Spleen (tissue), 7 donors: Measurements from ENCODE around the gene ESYT2.

Experiments used
- CTCF ChIP-seq, 11 experiments: fragments of 200-600 bp in 7 of 11; fragments of 450-650 bp in 4 of 11; sonication (generic) in 4 of 11; IDR thresholded peaks in 8 of 11; conservative IDR thresholded peaks in 3 of 11; 1 replicate in 7 of 11; 2 replicates in 4 of 11; pipeline versions ENCODE4 v1.4.0 to v1.8.0; 2016 to 2021; ENCODE audit warnings: antibody characterized with exemption in 11 of 11, inconsistent platforms in 4 of 11, mild to moderate bottlenecking in 1 of 11
- POLR2A ChIP-seq, 3 donors: fragments of 450-650 bp; IDR thresholded peaks; one replicate each; pipeline ENCODE4 v1.5.1; 2017; ENCODE audit warnings: antibody characterized with exemption in 3 of 3, mild to moderate bottlenecking in 1 of 3
- POLR2AphosphoS5 ChIP-seq, 3 donors: sonication (generic); formaldehyde crosslinking; IDR thresholded peaks; one replicate each; pipeline ENCODE4 v1.5.1; 2017; ENCODE audit warnings: antibody characterized with exemption in 3 of 3
- donor health status: DM: no; HTN: no; CAD: no; lungs with moderate emphysema.
- donor health status: DM: no; HTN: no; CAD: no.
- donor health status: DM: no; HTN: no; CAD: no.

- no peak for TF ChIP-seq POLR2AphosphoS5 (IDR thresholded peaks at IDR 0.05)
- no peak for TF ChIP-seq CTCF (IDR thresholded peaks at IDR 0.05 in 8 of 11, conservative IDR thresholded peaks at IDR 0.05 in 3 of 11)
- TF ChIP-seq POLR2A (IDR thresholded peaks at IDR 0.05) = no peak
Measured at GRCh38 chr7:158723714-158724385, 105.5 kb downstream of the ESYT2 start.
